Epithelial cell of proximal tubule (primary cell): ENCODE measurements around the gene CLNK. TPM values are rescaled to one million over a fixed set of nuclear protein-coding genes. Genes with fewer than 3 reads are reported as not detected.

Experiments
- DNase-seq: peaks from one replicate; pipeline ENCODE4 v3.0.0-alpha.2; 2011; ENCODE audit warnings: low read depth
- H3K4me3 ChIP-seq: 2 replicates; pipeline ENCODE4 v1.5.1; 2011; ENCODE audit warnings: low read depth, mild to moderate bottlenecking, low read length
- total RNA-seq: library from RNA; depleted of rRNA; stranded (reverse); fragments of >200 nt; gene quantifications from 2 replicates; pipeline ENCODE4 v1.2.3, GENCODE V29; 2015
- TF ChIP-seq, protein P1 (sequence below): conservative IDR thresholded peaks from 2 replicates; pipeline ENCODE4 v1.5.1; 2012; ENCODE audit warnings: low read depth, mild to moderate bottlenecking, low read length

CLNK gene
- total RNA-seq, 1 donor from 2014 or later = not detected

DNA sequence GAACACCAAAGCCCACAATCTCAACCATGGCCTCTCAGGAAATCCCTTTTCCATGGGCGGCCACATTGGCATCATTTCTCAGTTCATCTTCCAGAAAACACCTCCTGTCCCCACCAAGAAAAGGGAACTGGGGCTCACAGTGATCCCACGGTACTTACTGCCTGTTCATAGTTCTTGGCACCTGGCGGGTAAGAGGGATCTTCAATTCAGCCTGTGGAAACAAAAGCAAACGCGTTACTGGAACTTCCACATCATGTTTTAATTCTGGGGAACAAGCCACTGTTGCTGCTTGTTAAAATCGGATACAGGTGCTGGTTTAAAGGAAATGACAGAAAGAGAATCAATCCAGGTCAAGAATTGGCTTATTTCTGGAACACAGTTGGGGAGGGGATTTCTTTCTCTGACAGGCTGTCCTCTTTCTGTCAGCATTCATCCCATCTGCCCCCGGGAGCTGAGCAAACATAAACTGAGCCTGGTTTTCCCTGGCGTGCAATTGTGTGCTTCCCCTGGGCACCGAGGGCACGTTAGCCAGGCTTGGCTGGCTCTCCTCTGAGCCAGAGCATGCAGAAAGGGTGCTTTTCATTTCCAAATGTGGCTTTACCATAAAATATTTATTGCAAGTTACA lies 16.8 kb downstream of the CLNK start:
- H3K4me3 ChIP-seq = no peak overlapping the region
- DNase-seq = no peak
- TF ChIP-seq, protein P1, sequence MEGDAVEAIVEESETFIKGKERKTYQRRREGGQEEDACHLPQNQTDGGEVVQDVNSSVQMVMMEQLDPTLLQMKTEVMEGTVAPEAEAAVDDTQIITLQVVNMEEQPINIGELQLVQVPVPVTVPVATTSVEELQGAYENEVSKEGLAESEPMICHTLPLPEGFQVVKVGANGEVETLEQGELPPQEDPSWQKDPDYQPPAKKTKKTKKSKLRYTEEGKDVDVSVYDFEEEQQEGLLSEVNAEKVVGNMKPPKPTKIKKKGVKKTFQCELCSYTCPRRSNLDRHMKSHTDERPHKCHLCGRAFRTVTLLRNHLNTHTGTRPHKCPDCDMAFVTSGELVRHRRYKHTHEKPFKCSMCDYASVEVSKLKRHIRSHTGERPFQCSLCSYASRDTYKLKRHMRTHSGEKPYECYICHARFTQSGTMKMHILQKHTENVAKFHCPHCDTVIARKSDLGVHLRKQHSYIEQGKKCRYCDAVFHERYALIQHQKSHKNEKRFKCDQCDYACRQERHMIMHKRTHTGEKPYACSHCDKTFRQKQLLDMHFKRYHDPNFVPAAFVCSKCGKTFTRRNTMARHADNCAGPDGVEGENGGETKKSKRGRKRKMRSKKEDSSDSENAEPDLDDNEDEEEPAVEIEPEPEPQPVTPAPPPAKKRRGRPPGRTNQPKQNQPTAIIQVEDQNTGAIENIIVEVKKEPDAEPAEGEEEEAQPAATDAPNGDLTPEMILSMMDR = no peak

DNA sequence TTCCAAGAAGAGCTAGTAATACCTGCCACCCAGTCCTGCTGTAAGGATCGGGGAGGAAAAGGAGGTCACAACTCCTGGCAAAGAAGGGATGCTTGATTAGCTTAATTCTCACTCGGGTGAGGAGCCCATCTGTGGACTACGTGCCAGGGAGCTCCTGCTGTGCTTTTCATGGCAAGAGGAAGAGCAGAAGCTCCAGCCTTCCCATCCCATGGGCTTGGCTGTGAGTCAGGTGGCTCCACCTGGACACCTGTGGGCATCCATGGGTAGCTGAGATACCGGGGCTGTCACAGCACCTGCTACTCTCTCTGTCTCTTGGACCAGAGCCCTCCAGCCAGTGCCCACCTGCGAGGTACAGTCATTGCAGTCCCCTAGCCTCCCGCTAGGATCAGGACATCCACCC lies 18.0 kb downstream of the CLNK start:
- H3K4me3 ChIP-seq = no peak overlapping the region
- TF ChIP-seq, protein P1 = no peak
- no peak for DNase-seq

DNA sequence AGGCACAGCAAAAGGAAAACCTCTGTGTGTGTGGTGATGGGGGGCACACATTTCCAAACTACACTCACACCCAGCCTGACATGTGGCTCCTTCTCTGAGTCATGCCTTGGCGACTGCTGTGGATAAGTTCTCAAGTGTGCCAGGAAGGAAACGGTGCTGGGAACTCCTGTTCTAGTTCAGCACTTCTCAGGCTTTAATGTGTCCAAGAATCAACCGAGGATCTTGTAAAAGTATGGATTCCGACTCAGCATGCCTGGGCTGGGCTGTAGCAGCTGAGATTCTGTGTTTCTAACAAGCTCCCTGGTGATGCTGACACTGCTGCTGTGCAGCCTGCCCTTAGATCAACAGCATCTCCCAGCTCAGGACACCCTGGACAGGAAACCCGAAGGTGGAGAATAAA lies 20.2 kb downstream of the CLNK start:
- DNase-seq = peak; percentile 23
- TF ChIP-seq, protein P1 = no peak
- no peak overlapping the region for H3K4me3 ChIP-seq

- H3K4me3 ChIP-seq = no peak overlapping the region
- TF ChIP-seq, protein P1 = no peak
- DNase-seq = no peak
Measured at GRCh38 chr4:10662937-10663336, 21.6 kb downstream of the CLNK start.

- TF ChIP-seq, protein P1 = no peak
- DNase-seq = no peak
- H3K4me3 ChIP-seq = no peak overlapping the region
Measured at GRCh38 chr4:10661047-10661446, 23.5 kb downstream of the CLNK start.

- TF ChIP-seq, protein P1 = no peak
- DNase-seq = no peak
- H3K4me3 ChIP-seq = no peak overlapping the region
Measured at GRCh38 chr4:10659251-10659650, 25.3 kb downstream of the CLNK start.

- no peak overlapping the region for H3K4me3 ChIP-seq
- DNase-seq = no peak
- TF ChIP-seq, protein P1 = no peak
Measured at GRCh38 chr4:10656988-10657387, 27.6 kb downstream of the CLNK start.
